Measurements from ENCODE around the gene MASP2.
"Not testable (repeated sequence)": the region's sequence is repeated elsewhere in the genome, so short reads cannot be mapped to it uniquely, and the experiment has no call there.

The MASP2 gene

DNA sequence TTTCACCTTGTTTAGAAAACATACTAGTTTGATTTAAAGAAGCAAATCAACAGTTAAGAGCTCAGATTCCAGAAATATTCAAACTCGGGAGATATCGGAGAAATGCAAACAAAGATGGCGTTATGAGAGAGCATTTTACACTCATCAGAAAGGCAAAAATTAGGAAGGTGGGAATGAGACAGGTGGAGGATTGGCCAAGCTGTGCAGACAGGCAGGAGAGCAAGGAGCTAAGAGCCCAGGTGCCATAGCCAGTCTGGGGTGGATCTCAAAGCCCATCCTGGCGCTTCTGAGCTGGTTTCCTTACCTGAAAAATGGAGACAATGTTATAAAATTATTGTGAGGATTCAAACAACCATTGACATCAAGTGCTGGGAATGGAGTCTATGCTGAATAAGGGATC, 54.2 kb downstream of the MASP2 start:
- no peak for DNase-seq (ENCODE audit: extremely low spot score)
- POLR2A ChIA-PET = no interaction called here
- CTCF ChIA-PET = interaction anchor here (1.3 to 1.7 kb wide), 3 partner anchors 9 to 33 kb away, joined by 3 to 4 read pairs (median 3); no protein-coding TSS in a partner anchor
- TF ChIP-seq, protein P1, sequence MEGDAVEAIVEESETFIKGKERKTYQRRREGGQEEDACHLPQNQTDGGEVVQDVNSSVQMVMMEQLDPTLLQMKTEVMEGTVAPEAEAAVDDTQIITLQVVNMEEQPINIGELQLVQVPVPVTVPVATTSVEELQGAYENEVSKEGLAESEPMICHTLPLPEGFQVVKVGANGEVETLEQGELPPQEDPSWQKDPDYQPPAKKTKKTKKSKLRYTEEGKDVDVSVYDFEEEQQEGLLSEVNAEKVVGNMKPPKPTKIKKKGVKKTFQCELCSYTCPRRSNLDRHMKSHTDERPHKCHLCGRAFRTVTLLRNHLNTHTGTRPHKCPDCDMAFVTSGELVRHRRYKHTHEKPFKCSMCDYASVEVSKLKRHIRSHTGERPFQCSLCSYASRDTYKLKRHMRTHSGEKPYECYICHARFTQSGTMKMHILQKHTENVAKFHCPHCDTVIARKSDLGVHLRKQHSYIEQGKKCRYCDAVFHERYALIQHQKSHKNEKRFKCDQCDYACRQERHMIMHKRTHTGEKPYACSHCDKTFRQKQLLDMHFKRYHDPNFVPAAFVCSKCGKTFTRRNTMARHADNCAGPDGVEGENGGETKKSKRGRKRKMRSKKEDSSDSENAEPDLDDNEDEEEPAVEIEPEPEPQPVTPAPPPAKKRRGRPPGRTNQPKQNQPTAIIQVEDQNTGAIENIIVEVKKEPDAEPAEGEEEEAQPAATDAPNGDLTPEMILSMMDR (IDR thresholded peaks at IDR 0.05; ENCODE audit: control extremely low read depth, extremely low read depth, low read depth, missing control alignments) = no peak

DNA sequence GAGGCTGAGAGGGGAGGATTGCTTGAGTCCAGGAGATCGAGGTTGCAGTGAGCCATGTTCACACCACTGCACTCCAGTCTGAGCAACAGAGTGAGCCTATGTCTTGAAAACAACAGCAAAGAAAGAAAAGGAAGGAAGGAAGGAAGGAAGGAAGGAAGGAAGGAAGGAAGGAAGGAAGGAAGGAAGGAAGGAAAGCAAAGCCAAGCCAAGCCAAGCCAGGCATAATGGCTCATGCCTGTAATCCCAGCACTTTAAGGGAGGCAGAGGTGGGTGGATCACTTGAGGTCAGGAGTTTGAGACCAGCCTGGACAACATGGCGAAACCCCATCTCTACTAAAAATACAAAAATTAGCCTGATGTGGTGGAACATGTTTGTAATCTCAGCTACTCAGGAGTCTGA, 55.0 kb downstream of the MASP2 start:
- CTCF ChIA-PET = interaction anchor here (1.3 to 1.7 kb wide), 2 partner anchors 10 to 32 kb away, joined by 3 to 4 read pairs; no protein-coding TSS in a partner anchor
- POLR2A ChIA-PET; DNase-seq (ENCODE audit: extremely low spot score): not testable (repeated sequence)

DNA sequence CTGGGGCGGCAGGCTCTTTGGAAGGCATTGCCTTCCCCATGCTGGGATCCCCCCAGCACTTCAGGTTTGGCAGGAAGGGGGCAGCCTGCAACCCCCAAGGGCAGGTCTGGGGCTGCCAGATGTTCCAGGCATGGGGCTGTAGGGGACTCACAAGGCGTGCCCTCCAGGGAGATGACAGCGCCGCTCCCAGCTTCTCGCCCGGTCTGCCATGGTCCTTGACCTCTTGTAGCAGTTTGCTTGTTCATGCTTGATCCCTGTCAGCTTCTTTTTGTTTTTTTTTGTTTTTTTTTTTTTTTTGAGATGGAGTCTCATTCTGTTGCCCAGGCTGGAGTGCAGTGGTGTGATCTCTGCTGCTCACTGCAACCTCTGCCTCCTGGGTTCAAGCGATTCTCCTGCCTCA, 56.2 kb downstream of the MASP2 start:
- CTCF ChIA-PET = no interaction called here
- TF ChIP-seq, protein P1 (IDR thresholded peaks at IDR 0.05; ENCODE audit: control extremely low read depth, extremely low read depth, low read depth, missing control alignments) = no peak
- POLR2A ChIA-PET = interaction anchor here (0.7 kb wide), 1 partner anchor 27 kb away, joined by 4 read pairs; no protein-coding TSS in a partner anchor
- no peak for DNase-seq (ENCODE audit: extremely low spot score)

DNA sequence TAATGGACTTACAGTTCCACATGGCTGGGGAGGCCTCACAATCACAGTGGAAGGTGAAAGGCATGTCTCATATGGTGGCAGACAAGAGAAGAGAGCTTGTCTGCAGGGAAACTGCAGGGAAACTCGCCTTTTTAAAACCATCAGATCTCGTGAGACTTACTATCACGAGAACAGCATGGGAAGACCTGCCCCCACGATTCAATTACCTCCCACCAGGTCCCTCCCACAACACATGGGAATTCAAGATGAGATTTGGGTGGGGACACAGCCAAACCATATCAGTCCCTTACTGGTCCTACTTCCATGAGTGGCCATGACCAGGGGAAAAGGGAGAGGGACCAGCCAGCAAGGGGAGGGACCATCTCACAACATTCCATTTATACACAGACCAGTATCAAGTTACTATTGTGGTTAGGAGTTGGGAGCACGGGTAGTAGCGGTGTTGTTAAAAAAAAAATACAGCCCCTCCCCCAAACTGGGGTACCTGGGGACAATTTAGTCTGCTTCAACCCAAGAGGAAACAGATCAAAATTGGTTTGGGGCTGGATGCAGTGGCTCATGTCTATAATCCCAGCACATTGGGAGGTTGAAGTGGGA, 57.0 kb downstream of the MASP2 start:
- POLR2A ChIA-PET; DNase-seq (ENCODE audit: extremely low spot score); CTCF ChIA-PET: not testable (repeated sequence)

DNA sequence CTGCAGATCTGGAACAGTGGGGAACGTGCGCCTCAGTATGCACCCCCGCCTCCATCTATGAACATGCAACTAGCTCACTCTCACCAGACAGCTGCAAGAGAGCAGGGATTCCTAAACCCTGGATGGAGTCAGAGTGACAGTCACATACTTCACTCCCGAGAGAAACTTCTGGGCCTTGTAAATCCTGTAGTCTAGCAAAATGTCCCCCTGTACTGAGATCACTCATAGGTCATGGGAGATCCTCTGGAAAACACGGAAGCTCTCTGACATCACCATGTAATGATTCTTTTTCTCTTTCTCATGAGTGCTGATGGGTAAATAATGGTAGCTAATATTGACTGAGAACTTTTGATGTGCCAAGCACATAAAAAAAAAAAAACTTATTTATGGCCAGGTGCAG, 57.9 kb downstream of the MASP2 start:
- TF ChIP-seq, protein P1 (IDR thresholded peaks at IDR 0.05; ENCODE audit: control extremely low read depth, extremely low read depth, low read depth, missing control alignments) = no peak
- ChIA-PET CTCF (no interaction called here), POLR2A (interaction anchor here (0.6 kb wide), 1 partner anchor 57 kb away, joined by 6 read pairs; no protein-coding TSS in a partner anchor)
- no peak for DNase-seq (ENCODE audit: extremely low spot score)

DNA sequence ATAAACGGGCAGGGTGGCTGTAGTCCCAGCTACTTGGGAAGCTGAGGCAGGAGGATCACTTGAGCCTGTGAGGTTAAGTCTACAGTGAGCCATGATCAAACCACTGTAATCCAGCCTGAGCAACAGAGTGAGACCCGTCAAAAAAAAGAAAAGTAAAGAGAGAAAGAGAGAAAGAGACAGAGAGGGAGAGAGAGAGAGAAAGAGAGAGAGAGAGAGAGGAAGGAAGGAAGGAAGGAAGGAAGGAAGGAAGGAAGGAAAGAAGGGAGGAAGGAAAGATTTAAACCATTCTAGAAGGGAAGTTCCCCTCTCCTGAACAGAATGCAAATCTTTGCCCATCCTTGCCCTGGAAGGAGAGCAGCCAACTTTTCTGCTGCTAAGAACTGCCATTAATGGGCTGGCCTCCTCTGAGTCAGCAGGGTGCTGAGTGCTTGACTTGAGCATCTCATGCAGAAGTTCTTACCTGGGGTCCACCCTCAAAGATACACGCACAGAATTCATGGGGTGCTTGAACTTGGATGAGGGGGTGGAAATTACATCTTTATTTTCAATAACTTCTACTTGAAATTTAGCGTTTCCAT, 59.1 kb downstream of the MASP2 start:
- ChIA-PET CTCF (no interaction called here), POLR2A (no interaction called here)
- TF ChIP-seq, protein P1 (IDR thresholded peaks at IDR 0.05; ENCODE audit: control extremely low read depth, extremely low read depth, low read depth, missing control alignments) = no peak
- DNase-seq (ENCODE audit: extremely low spot score) = no peak

DNA sequence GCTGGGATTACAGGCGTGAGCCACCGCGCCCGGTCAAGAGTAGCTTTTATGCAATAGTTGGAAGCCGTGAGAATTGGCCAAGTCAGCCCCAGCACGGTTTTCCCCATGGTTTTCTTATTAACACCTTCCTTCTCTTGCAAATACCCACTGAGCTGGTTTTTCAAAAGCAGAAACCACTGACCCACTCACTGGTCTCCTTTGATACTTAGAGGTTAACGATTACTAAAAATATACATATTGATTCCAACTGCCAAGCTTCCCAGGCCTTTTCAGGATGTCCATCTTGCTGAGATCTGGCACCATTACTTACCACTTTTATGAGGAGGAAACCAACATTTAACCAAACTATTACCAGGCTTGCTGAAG, 60.5 kb downstream of the MASP2 start:
- CTCF ChIA-PET = interaction anchor here (1.1 to 1.7 kb wide), 4 partner anchors 13 to 51 kb away, joined by 3 to 4 read pairs (median 3); no protein-coding TSS in a partner anchor
- DNase-seq (ENCODE audit: extremely low spot score) = no peak
- TF ChIP-seq, protein P1 (IDR thresholded peaks at IDR 0.05; ENCODE audit: control extremely low read depth, extremely low read depth, low read depth, missing control alignments) = no peak
- POLR2A ChIA-PET = interaction anchor here (0.7 to 1.2 kb wide), 3 partner anchors 13 to 469 kb away, joined by 4 to 5 read pairs (median 5); no protein-coding TSS in a partner anchor

Measured in GM10248 (cell line).